Measurements from ENCODE around the gene MTIF2.
"Not testable (repeated sequence)": the region's sequence is repeated elsewhere in the genome, so short reads cannot be mapped to it uniquely, and the experiment has no call there.

Gene MTIF2

GRCh38 chr2:55239656-55240222, 29.3 kb downstream of the MTIF2 start:
- DNase-seq: no peak

GRCh38 chr2:55236992-55237543, 32.0 kb downstream of the MTIF2 start:
- DNase-seq: no peak

GRCh38 chr2:55235724-55236538, 33.1 kb downstream of the MTIF2 start:
- no peak for DNase-seq

DNA sequence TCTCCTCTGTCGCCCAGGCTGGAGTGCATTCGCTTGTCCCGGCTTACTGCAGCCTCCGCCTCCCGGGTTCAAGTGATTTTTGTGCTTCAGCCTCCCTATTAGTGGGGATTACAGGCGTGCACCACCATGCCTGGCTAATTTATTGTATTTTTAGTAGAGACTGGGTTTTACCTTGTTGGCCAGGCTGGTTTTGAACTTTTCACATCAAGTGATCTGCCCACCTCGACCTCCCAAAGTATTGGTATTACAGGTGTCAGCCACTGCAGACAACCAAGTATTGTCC, 35.4 kb downstream of the MTIF2 start:
- DNase-seq: no peak

GRCh38 chr2:55232863-55233657, 36.0 kb downstream of the MTIF2 start:
- DNase-seq: no peak

DNA sequence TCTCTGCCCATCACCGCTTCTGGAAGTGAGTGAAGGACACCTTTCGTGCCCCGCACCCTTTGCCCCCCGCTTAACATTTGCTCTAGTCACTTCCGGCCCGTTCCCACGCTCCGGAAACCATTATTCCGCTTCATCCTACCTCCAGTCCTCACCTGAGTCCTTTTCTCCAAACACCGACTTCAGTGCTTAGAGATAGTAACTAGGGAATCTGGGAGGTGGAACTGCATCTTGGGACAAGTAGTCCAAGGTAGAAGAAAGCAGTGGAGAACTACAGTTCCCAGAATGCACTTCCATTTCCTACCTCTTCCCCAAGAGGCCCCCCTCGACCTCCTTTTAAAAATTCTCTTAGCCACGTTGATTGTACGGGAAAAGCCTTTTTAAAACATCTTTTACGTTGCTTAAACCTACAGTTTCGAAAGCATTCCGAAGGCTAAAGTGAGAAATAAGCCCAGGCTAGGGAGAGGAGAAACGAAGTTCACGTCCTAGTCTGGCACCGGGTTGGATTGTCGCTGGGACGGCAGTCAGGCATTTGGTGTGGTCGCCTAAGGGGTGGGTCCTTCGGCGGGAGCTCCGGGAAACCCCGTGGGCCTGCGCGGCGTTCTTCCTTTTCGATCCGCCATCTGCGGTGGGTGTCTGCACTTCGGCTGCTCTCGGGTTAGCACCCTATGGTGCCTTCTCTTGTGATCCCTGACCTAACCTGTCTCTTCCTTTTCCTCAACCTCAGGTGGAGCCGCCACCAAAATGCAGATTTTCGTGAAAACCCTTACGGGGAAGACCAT, 36.8 kb downstream of the MTIF2 start, which contains the start of the genes CLHC1 and RPS27A:
Gene CLHC1, minus strand, starts transcription at position 210 of the 779 bp plus-strand sequence. CDS start 9,882 bp downstream, outside the sequence.
Gene RPS27A, plus strand, starts transcription at position 605 of the 779 bp plus-strand sequence. Its CDS starts 137 bp downstream, at position 742.
- DNase-seq: peak; percentile 92

DNA sequence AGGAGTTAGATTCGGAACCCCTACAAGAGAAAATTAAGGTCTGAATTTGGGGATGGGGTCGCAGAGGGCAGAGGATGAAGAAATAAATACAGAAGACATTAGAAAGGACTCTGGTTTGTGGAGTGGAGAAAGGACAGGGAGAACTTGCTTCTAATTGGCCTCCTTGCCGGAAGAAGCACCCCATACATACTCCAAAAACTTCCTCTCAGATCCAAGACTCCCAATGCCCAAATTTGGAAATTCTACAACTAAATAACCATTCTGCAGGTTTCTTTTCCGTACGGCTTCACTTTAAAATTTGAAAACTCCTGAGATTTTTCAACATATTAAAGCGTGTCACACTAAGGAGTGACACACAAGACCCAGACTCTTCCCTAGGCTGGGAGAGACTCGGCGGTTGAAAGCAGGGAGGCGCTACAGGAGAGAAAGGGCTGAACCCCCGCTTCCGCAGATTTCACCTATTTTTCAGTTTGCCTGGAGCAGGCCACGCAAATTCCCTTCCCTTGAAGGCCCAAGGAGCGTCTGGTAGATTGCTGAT, 37.4 kb downstream of the MTIF2 start:
- DNase-seq: no peak

DNA sequence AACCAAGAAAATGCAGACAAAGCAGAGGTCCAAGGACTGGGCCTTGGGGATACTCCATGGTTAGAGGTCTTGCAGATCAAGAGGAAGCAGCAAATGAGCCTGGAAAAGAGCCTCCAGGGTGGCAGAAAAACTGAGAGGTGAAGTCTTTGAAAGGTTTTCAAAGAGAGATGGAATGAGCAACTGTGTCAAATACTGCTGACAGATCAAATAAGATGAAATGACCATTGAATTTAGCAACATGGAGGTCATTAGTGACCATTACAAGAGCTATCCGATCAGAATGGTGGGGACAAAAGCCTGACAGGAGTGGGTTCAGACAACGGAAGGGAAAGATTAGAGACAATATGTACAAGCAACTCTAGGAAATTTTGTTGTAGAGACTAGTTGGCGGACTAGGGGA, 38.5 kb downstream of the MTIF2 start:
- DNase-seq: no peak

DNA sequence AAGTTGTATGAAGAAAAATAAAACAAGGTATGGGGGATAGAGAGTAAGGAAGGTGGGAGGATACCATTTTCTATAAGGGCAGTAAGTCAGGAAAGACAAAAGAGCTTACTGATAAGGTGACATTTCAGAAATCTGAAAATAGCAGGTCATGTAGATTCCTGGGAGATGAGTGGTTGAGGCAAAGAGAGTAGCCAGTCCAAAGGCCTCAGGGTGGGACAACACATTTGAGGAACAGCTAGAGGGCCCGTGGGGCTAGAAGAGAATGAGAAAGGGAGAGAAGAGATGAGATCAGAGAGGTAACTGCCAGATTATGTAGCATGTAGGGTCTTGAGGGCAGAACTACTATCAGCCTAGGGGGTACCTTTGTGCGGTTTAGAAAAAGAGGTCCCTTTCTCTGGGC, 39.8 kb downstream of the MTIF2 start:
- DNase-seq: no peak

DNA sequence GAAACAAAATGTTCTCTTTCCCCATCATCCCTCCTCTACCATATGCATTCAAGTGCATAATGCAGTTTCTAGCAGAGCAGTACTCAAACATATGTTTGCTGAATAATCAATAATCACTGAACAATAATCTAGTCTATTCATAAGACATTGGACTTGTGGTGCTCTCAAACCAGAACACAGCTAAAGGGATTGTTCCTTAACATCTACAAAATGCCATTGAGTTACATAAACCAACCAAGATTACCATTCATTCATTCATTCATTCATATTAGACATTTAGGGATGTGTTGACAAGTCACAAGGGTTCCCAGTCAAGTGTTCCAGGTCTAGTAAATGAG, 40.8 kb downstream of the MTIF2 start:
- DNase-seq: no peak

DNA sequence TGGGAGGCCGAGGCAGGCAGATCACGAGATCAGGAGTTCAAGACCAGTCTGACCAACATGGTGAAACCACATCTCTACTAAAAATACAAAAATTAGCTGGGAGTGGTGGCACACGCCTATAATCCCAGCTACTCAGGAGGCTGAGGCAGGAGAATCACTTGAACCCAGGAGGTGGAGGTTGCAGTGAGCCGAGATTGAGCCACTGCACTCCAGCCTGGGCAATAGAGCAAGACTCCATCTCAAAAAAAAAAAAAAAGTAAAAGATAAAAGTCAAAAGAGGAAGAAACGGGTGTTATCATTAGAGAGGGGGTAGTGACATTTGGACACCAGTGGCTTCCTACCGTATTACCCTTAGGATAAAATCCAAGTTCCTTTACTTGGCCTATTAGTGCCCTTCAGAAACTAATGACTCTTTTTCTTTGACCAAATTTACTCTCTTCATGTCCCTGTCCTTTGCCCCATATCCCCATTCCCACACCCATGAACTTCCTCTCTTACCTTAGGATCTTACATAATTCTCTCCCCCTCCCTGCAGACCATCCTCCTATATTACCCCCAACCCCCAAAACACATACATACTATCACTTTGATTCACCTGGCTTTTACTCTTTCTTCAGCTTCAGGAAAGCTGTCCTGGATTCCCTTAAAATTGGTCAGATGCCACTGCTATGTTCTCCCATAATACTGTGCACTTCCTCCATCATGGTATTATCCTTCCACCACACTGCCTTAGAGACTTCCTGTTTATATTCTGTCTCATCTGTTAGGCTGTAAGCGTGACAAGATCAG, 41.4 kb downstream of the MTIF2 start:
- not testable (repeated sequence) for DNase-seq

- DNase-seq: no peak
Measured at GRCh38 chr2:55225481-55226020, 43.5 kb downstream of the MTIF2 start.

DNA sequence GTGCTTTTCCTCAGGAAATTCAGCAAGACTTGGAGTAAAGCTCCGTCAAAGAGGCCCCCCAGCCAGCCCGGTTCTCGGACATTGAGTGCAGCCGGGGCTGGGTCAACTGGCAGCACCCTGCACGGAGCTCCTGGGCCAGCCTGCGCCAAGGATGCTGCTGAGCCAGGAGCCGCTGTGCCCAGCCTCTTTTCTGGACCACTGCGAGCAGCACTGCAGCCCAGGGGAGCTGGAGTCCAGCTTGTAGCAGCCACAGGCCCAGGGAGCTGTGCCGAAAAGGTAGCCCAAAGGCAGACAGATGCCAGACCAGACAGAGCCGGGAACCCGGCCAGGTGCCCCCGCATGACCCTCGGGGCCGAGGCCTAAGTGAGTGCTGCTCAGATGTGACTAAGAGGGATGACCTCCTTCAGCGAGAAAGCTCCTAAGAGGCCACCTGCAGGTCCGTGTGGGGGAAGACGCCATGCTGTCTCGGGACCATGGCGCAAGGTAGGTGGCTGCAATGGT, 44.2 kb downstream of the MTIF2 start:
- no peak for DNase-seq

DNA sequence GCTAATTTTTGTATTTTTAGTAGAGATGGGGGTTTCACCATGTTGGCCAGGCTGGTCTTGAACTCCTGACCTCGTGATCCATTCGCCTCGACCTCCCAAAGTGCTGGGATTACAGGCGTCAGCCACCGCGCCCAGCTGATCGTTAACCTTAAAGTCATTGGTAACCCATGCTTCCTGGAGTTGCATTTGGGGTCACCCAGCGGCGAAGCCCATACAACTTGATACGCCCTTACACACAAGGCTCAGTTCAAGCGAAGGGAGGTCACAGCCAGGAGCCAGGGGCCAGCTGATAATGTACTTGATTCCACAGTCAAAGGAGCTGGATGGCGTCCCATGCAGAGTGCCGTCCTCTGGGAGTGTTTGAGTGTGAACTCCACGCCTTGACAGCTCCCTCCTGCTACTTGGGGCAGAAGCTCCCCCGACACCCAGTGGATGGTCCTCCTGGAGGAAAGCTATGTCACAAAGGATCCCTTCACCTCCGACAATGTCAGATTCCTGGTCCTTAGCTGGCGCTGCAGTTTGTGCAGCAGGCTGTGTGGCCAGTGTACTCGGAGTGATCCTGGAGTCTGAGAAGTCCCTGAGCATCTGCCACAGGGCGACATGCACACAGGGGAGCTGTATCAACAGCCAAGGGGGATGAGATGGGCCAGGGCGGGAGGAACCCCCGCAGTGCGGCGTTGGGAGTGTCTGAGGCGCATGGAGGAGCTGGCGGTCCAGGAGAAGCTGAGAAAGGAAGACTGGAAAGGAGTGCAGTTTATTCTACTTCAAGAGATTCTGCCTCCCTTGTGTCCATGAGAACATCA, 44.9 kb downstream of the MTIF2 start:
- DNase-seq: no peak

GRCh38 chr2:55213822-55214221, 55.2 kb downstream of the MTIF2 start:
- DNase-seq: no peak

DNA sequence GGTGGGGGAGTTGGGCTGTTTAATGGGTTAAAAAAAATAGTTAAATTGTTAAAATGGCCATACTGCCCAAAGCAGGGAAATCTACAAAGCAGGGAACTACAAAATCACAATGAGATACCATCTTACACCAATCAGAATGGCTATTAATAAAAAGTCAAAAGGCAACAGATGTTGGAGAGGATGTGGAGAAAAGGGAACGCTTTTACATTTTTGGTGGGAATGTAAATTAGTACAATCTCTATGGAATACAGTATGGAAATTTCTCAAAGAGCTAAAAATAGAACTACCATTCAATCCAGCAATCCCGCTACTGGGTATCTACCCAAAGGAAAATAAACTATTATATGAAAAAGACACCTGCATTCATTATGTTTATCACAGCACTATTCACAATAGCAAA, 64.1 kb downstream of the MTIF2 start:
- DNase-seq: no peak

- no peak for DNase-seq
Measured at GRCh38 chr2:55204536-55204935, 64.5 kb downstream of the MTIF2 start.

GRCh38 chr2:55200416-55200815, 68.6 kb downstream of the MTIF2 start:
- DNase-seq: no peak

GRCh38 chr2:55196526-55196925, 72.5 kb downstream of the MTIF2 start:
- DNase-seq: no peak

- DNase-seq: not testable (repeated sequence)
Measured at GRCh38 chr2:55191888-55192287, 77.1 kb downstream of the MTIF2 start.

All from activated CD4-positive, alpha-beta T cell treated with anti-CD3 and anti-CD28 coated beads, Interleukin-2, amount 50 U/mL, for 16 hours (primary cell).